HG03060 (cell line): ENCODE results near the gene RRAS2.
A peak's percentile ranks its signal among the peaks of the same experiment; 100 is the strongest.
"Not testable (repeated sequence)": the region's sequence is repeated elsewhere in the genome, so short reads cannot be mapped to it uniquely, and the experiment has no call there.

Experiments
- ATAC-seq: cut with Tn5 transposase; IDR thresholded peaks from one replicate; pipeline ENCODE4 v1.9.1; 2021; ENCODE audit warnings: low read depth, moderate number of reproducible peaks; ENCODE audit not compliant: unreplicated experiment

The RRAS2 gene

DNA sequence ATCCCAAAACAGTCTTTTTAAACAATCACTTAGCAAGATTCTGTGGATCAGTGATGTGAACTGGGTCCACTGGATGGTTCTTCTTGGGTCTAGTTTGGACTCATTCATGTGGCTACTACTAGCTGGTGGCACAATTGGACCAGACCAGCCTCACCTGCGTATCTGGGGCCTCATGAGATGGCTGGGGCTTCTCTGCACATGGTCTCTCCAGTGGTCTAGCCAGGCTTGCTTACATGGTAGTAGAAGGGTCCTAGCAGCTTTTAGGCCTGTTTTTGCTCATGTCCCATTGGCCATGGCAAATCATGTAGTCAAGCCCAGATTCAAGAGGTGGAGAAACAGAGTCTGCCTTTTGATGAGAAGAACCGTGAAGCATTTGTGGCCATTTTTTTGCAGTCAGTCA lies 94.0 kb downstream of the RRAS2 start:
- ATAC-seq, result no peak

DNA sequence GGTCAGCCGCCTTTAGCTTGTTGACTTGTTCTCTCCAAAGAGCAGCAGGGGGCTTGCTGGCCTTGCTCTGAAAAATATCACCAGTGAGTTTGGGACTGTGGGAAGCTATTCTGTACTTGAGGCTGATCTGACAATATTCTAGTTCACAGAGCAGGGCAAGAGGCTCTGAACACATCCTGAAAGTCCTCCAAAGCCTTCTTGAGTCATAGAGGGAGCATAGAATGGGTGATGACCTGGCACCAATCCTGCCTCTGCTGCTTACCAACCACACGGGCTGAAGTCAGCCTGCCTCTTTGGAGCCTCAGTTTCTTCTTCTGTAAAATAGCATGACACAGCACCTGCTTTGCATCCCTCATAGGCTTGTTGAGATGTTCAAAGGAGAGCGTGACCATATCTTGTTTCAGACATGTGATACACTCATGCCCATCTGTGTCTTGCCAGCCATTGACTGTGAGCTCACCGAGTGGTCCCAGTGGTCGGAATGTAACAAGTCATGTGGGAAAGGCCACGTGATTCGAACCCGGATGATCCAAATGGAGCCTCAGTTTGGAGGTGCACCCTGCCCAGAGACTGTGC lies 96.6 kb downstream of the RRAS2 start:
- ATAC-seq, result no peak

DNA sequence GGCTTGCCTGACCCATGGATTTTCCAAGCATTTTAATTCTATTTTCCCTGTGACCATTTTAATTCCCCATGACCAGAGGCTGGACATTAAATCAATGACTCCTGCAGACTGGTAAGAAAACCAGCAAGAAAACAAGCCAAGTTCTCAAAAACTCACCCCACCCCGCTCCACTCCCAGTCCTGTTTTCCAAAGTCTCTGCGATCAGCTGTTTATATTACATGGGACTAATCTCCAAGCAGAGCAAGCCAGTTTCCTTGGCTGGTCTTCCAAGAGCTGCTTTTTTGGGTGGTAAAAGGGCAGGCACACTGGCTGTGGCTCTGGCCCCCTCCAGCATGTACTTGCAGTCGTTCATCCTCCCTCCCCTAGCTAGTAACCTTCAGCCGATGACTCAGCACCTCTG lies 97.9 kb downstream of the RRAS2 start:
- no peak for ATAC-seq

DNA sequence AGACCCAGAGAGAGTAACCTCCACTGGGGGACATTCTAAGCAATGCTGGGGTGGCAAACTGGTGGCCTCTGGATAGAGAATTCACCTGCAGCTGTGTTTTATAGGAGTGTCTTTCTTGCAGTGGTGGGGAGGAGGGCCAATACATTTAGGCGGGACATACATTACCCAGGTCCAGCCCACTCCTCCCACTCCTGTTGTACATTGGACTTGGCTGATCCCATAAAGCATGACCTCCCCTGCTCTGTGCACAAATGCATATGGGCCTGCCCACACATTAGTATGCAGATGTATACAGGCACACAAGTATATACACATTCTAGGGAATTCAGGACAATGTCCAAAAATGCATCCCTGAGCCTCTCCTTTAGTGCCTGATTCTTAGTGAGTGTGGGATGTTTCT lies 99.1 kb downstream of the RRAS2 start:
- no peak for ATAC-seq

DNA sequence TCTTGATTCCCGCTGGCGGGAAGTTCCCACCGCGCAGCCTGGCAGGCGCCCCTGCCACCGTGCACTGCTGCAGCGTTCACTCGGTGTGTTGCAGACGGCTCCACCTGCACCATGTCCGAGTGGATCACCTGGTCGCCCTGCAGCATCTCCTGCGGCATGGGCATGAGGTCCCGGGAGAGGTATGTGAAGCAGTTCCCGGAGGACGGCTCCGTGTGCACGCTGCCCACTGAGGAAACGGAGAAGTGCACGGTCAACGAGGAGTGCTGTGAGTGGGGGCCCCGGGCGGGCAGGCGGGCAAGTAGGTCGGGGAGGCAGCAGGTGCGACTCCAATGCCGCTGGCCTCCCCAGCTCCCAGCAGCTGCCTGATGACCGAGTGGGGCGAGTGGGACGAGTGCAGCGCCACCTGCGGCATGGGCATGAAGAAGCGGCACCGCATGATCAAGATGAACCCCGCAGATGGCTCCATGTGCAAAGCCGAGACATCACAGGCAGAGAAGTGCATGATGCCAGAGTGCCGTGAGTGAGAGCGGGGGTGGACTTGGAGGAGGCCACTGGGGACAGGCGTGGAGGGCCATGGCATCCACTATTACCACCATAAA lies 99.7 kb downstream of the RRAS2 start:
- ATAC-seq, result no peak

DNA sequence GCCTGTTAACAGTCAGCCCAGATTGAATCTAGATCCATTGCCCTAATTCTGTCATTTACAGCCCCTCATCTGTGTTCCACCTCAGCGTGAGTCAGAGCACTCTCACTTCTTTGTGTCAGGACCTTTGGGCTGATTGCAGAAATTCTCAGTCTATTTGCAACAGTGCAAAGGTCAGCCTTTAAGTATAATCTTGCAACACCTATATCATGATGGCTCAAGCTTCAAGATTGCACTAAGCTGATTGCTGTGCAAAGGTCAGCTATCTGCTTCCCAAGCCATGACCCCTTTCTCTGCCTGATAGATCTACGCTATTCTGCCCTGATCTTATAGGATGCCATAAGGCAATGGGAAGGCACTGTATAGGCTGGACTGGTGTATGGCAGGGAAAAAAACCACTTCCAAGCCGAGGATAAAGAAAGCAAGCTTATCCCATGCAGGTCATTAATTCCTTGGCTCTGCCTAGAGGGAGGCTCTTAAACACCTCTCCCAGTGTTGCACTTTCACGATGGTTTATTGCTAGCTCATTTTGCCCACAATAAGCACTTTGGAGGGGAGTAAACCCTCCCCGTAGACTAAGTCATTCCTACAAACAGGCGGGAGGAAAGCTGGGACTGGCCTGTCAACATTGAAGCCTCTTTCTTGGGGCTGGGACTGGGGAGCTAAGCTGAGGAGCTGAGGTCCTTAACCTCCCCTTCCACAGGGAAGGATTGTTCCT lies 100.6 kb downstream of the RRAS2 start:
- ATAC-seq, result no peak

DNA sequence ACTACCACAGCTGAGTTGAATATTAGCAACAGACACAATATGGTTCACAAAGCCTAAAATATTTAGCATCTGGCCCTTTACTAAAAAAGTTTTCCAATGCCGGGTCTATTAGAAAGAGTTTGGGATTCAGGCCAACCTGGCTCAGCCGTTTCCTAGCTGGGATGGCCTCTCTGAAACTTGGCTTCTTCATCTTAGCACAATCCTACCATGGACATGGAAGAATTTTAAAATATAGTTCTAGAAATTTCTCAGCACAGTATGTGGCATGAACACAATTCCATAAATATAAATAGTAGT lies 103.8 kb downstream of the RRAS2 start:
- no peak for ATAC-seq

DNA sequence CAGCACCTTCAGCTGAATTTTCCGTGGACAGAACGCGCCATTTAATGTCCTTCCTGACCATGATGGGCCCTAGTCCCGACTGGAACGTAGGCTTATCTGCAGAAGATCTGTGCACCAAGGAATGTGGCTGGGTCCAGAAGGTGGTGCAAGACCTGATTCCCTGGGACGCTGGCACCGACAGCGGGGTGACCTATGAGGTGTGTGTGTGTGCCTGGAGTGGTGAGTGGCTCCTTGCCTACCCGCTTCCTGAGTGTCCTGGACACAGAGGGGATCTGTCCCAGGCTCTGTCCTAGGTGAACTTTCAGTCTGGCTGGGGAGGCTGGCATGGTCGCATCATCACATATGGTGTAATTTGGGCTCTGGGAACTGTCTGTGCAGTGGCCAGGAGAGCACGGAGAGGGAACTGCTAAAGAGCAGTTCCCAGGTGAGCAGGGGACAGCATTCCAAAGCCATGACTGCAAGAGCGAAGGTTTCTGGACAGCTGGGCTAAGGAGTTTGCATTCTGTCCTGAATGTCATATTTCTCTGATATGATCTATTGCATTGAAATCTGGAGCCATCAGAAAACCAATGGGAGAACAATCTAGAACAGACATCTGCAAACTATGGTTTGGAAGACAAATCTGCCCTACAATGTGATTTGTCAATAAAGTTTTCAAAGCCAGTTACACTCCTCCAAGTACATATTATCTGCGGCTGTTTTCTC lies 104.3 kb downstream of the RRAS2 start:
- ATAC-seq, result no peak

DNA sequence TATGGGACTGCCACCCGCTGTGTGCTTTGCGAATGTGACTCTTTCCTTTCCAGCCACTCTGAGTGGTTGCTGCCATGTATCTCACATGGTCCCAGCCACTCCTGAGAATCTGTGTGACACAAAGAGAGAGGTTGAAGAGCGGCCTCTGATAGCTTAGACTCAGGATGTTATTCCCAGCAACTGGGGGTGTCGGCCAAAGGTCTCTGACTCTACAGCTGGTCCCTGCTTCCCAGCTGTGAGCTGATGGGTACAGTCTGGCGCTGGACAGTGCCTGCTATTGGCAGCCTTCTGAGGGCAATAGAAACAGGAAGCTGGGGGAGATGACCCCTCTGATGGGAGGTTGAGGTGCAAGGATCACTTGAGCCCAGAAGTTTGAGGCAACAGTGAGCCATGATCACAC lies 105.1 kb downstream of the RRAS2 start:
- ATAC-seq, result no peak

DNA sequence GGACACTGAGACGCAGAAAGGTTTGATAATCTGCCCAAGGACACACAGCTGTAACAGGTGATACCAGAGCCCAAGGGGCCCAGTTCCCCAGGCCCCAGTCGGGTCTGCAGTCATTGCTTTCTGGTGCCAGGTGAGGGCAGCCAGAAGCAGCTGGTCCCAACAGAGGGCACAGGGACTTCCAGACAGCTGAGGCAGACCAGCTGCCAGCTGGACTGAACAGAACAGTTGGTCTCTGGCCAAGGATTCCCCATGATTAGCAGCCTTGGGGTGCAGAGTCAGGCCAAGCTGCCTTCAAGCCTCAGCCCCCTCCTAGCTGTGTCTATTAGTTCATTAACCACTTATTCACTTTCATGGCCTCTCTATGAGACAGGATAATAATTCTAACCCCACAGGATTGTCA lies 105.6 kb downstream of the RRAS2 start:
- no peak for ATAC-seq

DNA sequence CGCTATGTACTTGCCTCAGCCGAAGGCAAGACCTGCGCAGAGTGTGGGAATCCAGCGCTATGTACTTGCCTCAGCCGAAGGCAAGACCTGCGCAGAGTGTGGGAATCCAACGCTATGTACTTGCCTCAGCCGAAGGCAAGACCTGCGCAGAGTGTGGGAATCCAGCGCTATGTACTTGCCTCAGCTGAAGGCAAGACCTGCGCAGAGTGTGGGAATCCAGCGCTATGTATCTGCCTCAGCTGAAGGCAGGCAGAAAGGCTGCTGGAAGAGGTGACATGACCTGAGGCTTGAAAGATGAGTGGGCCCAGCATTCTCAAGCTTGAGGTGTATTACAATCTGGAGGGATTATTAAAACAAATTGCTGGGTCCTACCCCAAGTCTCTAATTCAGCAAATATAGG lies 106.5 kb downstream of the RRAS2 start:
- not testable (repeated sequence) for ATAC-seq

DNA sequence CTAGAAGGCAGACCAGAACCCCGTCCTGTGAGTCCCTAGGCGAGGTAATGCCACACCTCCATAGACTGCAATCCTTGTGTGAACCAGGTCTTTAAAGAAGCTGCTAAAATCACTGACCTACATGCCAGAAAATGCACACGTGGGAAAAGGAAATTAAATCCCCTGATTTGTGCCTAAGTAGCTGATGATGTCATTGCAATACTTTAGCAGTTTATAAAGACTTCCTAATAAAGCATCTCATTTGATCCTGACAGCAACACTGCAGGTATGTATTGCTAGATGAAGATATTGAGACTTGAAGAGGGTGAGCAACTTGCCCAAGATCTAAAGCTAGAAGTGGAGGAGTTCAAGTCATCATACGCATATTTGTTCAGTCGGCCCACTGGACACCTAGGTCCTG lies 107.2 kb downstream of the RRAS2 start:
- ATAC-seq, result no peak

DNA sequence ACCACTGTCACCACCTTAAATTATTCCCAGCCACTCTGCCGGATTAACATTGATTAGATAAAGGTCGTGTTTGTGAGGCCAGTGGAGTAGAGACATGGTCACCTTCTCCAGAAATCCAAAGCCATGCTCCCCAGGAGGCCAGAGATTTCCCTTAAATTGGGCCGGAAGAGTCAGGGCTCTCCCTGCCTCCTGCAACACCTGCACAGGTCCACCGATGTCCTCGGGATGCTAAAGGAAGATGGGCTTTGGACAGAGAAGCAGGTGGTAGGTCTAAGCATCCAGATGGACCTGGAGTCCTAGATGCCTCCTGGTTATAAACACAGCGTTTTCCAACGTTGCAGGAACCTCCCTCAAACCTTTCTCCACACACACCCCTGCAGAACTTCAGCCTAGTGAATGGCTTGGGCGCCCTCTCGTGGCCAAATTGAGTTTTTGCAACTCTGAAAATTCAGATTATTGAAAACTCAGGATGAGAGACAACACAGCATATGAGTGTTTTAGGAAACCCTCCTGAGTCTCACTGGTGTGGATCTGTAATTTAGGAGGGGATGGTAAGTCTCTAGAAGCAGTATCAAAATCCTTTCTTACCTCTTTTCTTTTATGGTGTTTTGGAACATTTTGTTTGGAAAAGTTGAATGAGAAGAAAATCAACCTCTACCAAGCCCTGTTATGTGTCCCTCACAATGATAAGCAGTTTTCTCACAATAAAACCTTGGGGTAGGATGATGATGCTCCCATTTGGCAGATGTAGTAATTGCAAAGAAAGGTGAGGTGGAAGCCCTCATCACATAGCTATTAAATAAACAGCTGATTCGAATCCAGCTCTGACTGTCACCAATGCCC lies 109.6 kb downstream of the RRAS2 start:
- no peak for ATAC-seq

DNA sequence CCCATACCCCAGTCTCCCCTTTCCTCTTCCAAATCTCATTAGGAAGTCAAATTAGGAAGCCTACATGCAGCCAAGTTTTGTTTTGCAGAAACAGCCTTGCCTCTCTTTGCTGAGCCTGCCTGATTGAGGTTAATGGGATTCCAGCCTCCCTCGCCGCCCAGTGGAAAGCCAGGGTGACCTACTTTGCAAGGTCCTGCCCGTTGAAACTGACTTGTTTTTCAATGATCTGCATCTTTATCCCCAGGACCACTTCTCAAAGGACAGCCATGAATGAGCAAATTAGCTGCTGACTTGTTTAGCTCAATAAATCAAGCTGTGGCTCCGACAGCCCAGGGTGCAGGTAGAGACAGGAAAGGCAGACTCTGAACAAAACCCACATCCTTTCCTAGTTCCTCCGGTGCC lies 110.4 kb downstream of the RRAS2 start:
- no peak for ATAC-seq

DNA sequence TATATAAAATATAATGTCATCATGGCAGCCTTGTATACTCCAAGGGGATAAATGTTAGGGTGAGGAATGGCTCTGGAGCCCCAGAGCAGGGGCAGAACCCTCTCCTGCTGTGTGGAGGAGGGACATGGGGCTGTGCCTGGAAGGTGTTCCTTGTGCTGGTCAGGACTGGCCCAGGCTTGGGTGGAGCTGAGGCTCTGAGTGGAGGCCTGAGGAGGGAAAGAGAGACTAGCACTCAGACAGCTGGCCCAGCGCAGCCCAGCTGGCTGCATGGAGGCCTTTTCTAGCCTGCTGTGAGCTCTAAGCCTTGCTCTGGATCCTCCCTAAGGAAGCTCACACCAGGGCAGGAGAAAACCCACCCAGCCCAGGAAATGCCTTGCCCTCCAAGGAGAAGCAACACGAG lies 113.5 kb downstream of the RRAS2 start:
- no peak for ATAC-seq

DNA sequence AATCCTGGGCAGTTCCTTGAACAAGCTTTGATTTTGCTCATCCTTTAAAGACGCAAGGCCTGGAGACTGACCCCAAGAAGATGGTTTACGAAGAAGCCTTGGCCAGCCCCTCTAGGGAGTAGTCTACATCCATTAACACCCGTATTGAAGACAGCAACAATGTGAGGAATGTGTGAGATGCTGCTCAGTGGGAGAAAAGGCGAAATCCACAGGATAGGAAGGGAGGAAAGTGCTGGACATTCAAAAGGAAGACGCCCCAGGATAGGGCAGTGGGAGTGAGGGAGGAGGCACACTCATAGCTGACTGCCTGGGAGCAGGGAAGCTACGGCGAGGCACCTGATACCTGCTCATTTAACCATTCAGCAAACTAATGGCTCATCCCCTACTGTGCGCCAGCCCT lies 114.1 kb downstream of the RRAS2 start:
- ATAC-seq, result no peak

DNA sequence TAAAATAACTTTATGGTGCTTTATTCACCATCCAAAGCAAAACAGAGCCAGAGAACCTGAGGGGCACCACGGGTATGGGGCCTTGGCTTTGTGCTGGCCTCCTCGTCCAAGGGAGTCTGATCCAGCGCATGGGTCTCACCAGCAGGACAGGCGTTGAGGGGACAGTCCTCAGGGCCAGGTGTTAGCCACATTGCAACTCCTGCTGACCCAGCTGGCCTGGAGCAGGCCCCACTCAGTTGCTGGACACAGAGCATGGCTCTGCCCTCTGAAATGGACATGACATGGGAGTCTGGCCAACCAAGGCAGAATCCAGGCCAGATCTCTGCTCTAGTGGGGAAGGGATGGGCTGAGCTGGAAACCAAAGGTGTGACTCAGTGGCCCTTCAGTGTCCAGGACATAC lies 116.2 kb downstream of the RRAS2 start:
- ATAC-seq, result no peak

DNA sequence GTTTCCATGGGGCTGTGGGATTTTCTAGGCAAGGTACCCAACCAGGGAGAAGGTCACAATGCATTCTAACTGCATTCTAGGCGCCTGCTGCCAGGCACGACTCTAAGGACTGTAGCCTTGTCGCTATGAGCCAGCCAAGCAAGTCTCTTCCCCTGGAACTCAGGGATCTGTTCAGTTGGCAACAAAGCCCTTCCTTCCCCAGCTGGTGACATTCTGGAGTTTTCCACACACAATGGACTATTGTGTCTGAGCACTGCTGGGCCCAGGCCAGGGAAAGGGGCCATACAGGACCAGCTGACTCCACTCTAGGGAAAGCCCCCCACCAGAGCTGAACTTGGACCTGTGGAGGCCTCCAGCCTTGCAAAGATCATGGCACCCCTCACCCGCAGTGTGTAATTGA lies 116.8 kb downstream of the RRAS2 start:
- ATAC-seq, result no peak

DNA sequence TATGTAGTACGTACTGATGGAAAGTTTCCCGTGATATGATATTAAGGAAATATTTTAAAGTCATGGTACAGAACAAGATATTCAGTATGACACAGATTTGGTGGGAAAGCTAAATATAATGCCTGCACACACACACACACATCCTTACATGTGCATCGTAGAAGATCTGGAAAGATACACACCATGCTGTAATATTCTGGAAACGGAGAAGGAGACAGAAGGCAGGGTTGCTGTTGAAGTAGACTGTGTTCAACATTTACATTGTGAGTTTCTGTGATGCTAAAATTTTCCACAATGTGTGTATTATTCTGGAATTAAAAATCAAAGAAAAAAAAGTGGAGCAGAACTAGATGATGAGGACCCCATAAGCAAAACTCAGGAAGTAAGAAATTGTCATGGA lies 118.0 kb downstream of the RRAS2 start:
- ATAC-seq, result no peak

DNA sequence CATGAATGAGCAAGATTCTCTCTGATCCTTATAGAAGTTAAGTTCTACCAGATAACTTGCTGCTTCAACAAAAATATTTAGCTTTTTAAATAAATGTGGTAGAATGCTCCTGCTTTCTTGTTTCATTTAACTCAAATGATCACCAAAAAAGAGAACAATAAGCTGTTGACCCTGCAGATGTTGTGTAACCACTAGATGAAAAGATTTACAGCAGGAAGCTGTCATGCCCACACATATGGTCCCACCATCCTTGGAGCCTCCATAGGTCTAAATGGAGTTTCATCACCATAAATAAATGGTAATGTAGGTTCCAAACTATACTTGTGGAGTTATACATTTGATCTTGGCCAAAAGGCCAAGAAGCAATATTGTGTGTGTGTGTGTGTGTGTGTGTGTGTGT lies 118.8 kb downstream of the RRAS2 start:
- no peak for ATAC-seq

DNA sequence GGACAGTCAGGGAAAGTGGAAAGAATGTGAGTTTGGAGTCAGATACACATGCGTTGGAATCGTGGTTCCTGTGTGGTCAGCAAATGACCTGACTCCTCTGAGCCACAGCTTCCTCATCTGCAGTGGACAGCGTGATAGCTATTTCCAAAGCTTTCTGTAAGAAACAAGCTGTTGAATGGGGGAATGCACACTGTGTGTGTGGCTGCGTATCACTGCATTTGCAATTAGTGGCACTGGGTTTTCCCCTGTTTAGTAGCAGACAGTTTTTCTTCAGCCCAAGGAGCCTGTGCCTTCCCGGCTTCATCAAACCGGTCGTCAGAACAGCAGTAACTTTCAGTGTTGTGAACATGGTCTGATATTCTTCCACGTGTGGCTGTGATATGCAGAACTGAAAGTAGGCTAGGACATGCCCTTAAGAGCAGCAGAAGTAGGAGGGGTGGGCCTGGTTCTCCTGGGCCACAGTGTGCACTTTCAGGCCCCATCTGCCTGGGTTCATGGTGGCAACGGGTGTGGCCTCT lies 121.5 kb downstream of the RRAS2 start:
- peak; percentile 93 for ATAC-seq
